ENCODE data around the gene NAA16.
"Not testable (repeated sequence)": the region's sequence is repeated elsewhere in the genome, so short reads cannot be mapped to it uniquely, and the experiment has no call there.

GRCh38 chr13:41356385-41356648 is 45.2 kb downstream of the NAA16 start:
- not testable (repeated sequence) for TF ChIP-seq POLR2AphosphoS5 (IDR thresholded peaks at IDR 0.05); EZH2 (IDR thresholded peaks at IDR 0.05; ENCODE audit: borderline replicate concordance, insufficient read depth, low read length, poor library complexity, severe bottlenecking); CTCF (IDR thresholded peaks at IDR 0.05; ENCODE audit: poor library complexity, severe bottlenecking); SMC3 (conservative IDR thresholded peaks at IDR 0.05; ENCODE audit: poor library complexity); MXI1 (conservative IDR thresholded peaks at IDR 0.05; ENCODE audit: poor library complexity, severe bottlenecking); EP300 (conservative IDR thresholded peaks at IDR 0.05; ENCODE audit: poor library complexity, severe bottlenecking); RAD21 (conservative IDR thresholded peaks at IDR 0.05)
- TF ChIP-seq, protein P1, sequence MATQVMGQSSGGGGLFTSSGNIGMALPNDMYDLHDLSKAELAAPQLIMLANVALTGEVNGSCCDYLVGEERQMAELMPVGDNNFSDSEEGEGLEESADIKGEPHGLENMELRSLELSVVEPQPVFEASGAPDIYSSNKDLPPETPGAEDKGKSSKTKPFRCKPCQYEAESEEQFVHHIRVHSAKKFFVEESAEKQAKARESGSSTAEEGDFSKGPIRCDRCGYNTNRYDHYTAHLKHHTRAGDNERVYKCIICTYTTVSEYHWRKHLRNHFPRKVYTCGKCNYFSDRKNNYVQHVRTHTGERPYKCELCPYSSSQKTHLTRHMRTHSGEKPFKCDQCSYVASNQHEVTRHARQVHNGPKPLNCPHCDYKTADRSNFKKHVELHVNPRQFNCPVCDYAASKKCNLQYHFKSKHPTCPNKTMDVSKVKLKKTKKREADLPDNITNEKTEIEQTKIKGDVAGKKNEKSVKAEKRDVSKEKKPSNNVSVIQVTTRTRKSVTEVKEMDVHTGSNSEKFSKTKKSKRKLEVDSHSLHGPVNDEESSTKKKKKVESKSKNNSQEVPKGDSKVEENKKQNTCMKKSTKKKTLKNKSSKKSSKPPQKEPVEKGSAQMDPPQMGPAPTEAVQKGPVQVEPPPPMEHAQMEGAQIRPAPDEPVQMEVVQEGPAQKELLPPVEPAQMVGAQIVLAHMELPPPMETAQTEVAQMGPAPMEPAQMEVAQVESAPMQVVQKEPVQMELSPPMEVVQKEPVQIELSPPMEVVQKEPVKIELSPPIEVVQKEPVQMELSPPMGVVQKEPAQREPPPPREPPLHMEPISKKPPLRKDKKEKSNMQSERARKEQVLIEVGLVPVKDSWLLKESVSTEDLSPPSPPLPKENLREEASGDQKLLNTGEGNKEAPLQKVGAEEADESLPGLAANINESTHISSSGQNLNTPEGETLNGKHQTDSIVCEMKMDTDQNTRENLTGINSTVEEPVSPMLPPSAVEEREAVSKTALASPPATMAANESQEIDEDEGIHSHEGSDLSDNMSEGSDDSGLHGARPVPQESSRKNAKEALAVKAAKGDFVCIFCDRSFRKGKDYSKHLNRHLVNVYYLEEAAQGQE (IDR thresholded peaks at IDR 0.05; ENCODE audit: borderline replicate concordance): not testable (repeated sequence)
